ENCODE results near the gene INPP5F.
"Not testable (repeated sequence)": the region's sequence is repeated elsewhere in the genome, so short reads cannot be mapped to it uniquely, and the experiment has no call there.

The INPP5F gene

GRCh38 chr10:119706521-119707278 lies 19.1 kb upstream of the INPP5F start:
- TF ChIP-seq, protein P1, sequence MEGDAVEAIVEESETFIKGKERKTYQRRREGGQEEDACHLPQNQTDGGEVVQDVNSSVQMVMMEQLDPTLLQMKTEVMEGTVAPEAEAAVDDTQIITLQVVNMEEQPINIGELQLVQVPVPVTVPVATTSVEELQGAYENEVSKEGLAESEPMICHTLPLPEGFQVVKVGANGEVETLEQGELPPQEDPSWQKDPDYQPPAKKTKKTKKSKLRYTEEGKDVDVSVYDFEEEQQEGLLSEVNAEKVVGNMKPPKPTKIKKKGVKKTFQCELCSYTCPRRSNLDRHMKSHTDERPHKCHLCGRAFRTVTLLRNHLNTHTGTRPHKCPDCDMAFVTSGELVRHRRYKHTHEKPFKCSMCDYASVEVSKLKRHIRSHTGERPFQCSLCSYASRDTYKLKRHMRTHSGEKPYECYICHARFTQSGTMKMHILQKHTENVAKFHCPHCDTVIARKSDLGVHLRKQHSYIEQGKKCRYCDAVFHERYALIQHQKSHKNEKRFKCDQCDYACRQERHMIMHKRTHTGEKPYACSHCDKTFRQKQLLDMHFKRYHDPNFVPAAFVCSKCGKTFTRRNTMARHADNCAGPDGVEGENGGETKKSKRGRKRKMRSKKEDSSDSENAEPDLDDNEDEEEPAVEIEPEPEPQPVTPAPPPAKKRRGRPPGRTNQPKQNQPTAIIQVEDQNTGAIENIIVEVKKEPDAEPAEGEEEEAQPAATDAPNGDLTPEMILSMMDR (IDR thresholded peaks at IDR 0.05; ENCODE audit: insufficient read depth, low read depth, low read length, missing control alignments) = no peak
- DNase-seq (ENCODE audit: low read depth) = no peak
- no peak overlapping the region for H3K4me3 ChIP-seq (ENCODE audit: low read depth, low read length)

- DNase-seq (ENCODE audit: low read depth) = peak; percentile 39
- not testable (repeated sequence) for H3K4me3 ChIP-seq (ENCODE audit: low read depth, low read length)
Measured at GRCh38 chr10:119707331-119707730, 18.5 kb upstream of the INPP5F start.

- DNase-seq (ENCODE audit: low read depth); H3K4me3 ChIP-seq (ENCODE audit: low read depth, low read length): not testable (repeated sequence)
Measured at GRCh38 chr10:119710935-119711334, 14.9 kb upstream of the INPP5F start.

- H3K4me3 ChIP-seq (ENCODE audit: low read depth, low read length) = no peak overlapping the region
- TF ChIP-seq, protein P1 (IDR thresholded peaks at IDR 0.05; ENCODE audit: insufficient read depth, low read depth, low read length, missing control alignments) = no peak
- no peak for DNase-seq (ENCODE audit: low read depth)
Measured at GRCh38 chr10:119713744-119714483, 11.9 kb upstream of the INPP5F start.

- H3K4me3 ChIP-seq (ENCODE audit: low read depth, low read length) = no peak overlapping the region
- no peak for DNase-seq (ENCODE audit: low read depth)
- TF ChIP-seq, protein P1 (IDR thresholded peaks at IDR 0.05; ENCODE audit: insufficient read depth, low read depth, low read length, missing control alignments) = no peak
Measured at GRCh38 chr10:119714484-119714816, 11.4 kb upstream of the INPP5F start.

DNA sequence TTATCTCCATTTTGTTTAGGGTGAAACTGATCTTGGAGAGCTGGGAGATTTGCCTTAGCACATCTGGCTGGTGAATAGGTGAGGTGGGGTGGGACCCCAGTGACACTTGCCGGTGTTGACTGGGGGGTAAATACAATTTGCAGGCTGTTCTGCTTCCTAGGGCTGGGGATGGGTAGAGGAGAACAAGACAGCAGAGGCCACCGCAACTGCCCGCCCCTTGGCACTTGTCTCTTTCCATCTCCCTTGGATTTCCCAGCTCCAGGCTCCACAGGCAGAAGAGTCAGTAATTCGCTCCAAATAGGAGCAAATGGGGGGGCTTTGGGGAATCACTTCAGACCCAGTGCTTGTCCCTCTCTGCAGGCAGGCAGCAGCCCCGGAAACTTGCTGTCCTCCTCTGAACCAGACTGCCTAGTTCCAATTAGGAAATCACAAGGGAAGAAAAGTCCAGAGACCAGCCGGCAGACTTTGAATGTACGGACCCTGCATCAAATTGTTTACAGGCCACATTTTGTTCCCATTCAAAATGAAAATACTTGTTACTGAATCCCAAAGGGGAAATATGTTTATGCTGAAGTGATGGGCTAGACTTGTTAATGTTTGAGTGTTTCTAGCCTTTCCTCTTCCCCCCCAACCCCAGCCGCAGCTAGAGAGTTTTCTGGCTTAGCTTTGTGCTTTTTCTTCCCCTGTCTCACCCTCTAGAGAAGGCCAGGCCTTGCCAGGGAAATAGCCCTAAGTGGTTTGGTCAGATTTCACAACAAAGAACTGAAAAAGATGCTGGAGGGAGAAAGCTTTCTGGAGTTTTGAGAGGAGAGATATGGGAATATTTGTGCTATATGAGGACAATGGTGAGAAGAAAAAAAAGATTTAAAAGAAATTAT lies 10.0 kb upstream of the INPP5F start:
- H3K4me3 ChIP-seq (ENCODE audit: low read depth, low read length) = no peak overlapping the region
- DNase-seq (ENCODE audit: low read depth) = no peak
- TF ChIP-seq, protein P1 (IDR thresholded peaks at IDR 0.05; ENCODE audit: insufficient read depth, low read depth, low read length, missing control alignments) = no peak

GRCh38 chr10:119723161-119723560 lies 2.7 kb upstream of the INPP5F start:
- H3K4me3 ChIP-seq (ENCODE audit: low read depth, low read length) = no peak overlapping the region
- DNase-seq (ENCODE audit: low read depth) = no peak
- TF ChIP-seq, protein P1 (IDR thresholded peaks at IDR 0.05; ENCODE audit: insufficient read depth, low read depth, low read length, missing control alignments) = no peak

All from GM12865 (cell line).